Stimulated activated CD4-positive, alpha-beta T cell treated with anti-CD3 and anti-CD28 coated beads, Interleukin-1b, Interleukin-23, amount 100 ng/mL, for 24 hours (primary cell): ENCODE data around the gene CCDC93.
"Not testable (repeated sequence)": the region's sequence is repeated elsewhere in the genome, so short reads cannot be mapped to it uniquely, and the experiment has no call there.

Source experiments
- DNase-seq, 4 experiments: peaks; one replicate each; pipeline ENCODE4 v3.0.0-alpha.2; 2020; ENCODE audit warnings: low read depth in 4 of 4, low spot score in 1 of 4

Gene CCDC93

DNA sequence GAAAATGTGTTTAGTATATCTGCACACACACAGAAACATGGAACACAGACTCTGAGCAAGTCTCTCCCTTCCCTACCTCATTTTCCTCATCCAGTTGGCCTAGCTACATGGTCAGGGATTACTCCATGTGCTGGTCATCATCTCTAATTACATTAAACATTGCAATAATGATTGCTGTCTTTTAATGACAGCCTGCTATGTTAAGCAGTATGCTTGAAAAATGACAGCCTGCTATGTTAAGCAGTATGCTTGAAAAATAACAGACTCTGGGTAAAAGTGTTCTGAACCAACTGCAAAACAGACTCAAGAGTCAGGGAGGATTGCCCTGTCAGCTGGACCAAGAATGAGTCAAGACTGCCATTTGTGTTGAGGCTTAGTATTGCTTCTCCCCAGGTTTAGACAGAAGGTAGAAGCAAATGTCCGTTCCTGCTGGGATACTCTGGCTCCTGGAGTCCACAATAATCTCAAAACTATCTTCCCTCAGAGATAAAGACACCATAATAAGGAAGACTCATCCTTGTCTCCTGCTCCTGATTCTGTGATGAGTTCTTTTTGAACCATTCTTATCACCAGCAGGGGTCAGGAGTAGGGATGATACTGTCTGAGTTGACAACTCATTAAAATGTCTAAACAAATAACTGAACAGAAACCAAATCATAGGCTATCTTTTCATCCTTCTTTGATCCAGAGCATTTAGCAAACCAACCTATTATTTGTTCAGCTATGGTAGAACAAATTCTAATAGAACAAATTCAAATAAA is 57.7 kb downstream of the CCDC93 start:
- DNase-seq = no peak

DNA sequence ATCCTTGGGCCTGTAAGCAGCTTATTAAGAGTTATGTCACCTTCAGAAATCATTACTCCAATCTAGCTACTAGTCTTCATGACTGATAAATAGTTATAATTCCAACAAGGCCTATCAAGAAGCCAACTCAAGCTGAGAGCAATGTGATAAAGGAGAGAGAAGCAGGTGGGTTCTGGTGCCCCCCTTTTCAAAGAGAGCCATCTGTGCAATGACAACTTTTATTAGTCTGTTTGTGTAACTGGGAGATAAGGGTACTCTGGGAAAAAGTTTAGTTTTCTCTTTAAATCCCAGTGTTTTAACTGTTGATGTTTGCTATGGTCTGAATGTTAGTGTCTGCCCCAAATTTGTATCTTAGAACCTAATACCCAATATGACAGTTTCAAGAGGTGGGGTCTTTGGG is 60.6 kb downstream of the CCDC93 start:
- no peak for DNase-seq

DNA sequence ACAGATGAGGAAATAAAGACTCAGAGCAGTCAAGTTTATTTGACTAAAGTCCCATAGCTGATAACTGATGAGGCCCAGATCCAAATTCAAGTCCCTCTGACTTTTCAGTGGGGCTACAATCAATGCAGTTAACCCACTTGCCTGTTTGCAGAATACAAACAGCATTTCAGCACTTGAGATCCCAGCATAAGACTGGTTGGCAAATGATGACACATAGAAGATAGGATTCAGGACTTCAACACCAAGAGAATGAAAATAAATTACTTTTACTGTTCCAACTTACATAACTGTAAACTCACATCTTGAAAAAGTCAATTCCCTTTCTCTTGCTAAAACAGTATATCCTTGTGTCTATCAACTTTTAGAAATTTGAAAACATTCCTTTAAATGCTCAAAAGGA is 61.2 kb downstream of the CCDC93 start:
- DNase-seq = no peak

DNA sequence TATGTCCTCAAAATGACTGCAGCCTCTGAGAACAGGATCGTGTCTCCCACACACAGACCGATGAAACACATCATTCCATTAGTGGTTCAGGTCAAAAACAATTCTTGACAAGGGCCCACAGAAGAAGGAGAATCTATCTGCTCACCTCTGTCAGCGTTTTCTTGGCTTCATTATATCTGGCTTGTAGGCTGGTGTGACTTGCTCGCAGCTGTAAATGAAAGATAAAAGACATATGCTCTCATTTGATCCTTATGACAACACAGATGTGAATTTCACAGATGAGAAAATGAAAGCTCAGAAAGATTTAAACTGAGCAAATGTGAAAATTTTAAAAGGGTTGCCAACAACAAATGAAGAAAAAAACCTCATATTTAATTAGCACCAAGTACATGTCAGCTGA is 61.6 kb downstream of the CCDC93 start:
- DNase-seq = no peak

DNA sequence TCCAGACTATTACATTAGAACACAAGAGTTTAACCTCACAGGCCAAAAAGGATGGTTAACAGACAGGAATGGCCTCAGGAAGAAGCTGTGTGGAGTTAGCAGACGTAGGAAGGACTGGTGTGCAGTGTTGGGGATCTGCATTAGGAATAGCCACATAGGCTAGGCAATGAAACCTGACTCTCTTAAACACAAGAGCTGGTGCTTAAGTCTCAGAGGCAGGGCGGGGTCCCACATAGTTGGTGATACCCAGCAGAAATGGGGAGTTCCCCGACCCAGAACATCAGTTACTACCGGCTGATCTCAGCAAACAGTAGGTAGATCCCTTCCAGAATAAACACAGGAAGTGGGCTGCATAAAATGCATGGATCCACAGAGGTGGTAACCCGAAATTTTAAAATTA is 64.1 kb downstream of the CCDC93 start:
- DNase-seq = no peak

DNA sequence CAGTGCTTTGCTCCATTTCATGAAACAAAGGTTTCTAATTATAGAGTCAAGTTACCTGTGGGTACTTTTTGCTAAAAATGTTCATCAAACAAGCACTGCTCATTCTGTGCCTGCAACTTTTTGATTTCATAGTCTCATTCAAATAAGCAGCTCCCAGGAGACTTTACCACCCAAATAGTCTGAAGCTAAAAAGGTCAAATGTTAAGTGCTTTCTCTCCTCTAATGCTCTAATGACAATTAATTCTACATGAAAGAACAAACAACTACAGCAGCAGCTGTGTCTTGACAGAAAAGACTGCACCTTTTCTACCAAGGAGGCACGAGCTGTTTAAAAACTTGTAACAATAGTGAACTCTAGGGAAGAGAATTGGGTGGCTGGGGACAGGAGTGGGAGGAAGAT is 65.3 kb downstream of the CCDC93 start:
- DNase-seq = no peak

DNA sequence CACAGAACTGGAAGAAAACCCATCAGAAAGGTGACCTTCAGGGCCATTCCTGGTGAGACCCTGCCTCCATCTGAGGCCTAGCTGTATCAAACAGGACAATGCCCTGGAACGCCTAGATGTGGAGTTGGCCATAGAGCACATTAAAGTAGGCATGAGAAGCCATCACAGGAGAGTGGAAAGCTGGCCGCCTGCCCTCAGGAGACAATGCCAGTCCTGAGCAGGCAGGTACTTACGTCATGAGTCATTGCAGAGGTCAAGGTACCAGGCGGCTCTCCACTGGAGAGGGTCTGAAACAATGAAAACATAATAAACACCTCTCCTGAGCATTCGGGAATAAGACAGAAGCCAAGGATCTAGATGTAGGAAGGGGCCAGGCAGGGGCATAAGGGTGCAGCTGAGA is 68.6 kb downstream of the CCDC93 start:
- DNase-seq = no peak

DNA sequence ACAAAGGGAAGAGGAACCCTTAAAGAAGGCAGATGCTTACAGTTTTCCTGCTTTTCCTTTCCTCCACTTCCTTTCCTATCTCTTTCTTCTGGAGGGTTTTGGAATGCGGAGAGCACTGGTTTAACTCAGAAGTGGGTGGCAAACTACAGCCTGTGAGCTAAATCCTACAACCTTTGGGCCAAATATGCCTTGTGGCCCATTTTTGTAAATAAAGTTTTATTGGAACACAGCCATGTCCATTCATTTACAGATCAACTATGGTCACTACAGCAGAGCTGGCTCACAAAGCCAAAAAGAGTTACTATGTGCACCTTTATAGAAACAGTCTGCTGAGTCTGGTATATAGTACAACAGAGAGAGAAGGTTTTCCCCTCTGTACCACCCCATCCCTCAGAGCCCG is 69.1 kb downstream of the CCDC93 start:
- DNase-seq = no peak

DNA sequence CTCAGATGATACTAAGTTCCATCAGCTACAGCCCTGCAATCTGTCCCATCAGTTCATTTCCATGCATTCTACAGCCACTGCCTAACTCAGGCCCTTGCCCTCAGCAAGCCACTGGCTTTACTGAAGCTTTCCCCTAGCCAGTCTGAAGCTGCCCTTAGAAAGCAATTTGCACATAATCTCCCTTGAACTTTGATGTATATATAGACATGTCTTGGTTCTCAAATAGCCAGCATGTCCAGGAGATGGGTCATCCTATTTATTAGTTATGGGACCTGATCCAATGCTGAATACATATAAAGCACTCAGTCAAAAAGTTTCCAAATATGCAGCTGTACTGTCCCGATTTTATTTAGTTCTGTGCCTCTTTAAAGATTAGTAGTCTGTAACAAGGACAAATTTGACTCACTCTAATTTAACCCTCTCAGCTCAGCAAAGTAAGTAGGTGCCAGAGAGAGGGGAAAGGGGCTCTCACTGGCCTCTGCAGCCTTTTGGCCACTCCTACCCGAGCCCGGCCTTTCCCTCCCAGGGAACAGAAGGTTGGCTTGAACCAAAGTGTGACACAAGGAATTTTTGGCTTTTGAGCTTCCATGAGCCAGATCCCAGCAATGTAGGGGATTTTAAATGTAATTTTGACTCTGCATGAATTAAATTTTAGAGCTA is 70.7 kb downstream of the CCDC93 start:
- no peak for DNase-seq

DNA sequence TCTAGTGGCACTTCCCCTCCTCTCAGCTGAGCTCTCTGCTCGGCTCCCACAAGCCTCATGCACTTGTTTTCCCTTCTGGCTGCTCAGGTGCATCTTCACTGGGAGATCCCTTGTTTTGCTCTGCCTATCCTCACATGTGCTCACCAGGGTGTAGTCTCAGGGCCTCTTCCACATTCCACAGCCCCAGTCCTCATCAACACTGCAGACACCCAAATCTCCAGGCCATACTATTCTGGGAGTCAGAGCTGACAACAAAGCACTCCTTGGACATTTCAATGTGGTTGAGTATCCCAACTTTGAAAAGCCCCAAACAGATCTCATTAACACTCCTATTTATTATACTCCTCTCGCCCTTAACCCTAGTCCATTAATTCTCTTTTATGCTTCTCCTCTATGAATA is 71.3 kb downstream of the CCDC93 start:
- no peak for DNase-seq

DNA sequence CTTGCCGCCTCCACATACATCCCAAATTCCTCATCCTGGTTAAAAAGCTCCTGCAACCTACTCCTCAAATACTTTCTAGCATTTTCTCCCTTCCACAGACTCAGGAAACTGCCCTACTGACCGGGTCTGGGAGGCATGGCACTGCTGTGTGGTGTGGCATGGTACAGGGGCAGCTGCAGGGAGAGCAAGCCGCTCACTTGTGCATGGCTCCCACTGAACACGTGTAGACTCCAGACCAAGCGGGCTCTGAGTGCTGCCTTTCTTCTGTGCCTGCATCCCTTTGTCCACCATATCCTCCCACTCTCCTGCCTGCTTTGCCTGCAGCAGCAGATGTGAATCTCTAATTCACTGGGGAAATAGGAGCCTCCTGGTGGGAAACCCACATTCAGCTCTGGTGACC is 72.2 kb downstream of the CCDC93 start:
- no peak for DNase-seq

DNA sequence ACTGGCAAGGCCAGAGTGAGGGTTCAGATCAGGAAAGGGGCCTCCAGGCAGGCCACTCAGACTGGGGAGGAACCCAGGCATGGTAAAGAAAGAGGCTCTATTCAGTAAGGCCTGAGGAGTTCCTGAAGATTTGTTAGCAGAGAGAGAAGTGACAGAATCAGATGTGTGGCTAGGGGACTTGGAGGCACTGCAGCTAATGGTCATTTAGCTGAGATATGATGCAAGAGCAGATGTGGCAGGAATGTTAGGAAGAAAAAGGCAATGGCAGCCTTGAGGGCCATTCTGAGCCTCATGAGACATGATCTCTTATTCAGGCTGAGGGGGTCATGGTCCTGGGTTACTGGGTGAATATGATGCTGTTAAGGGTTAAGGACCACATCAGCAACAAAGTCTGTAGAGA is 73.4 kb downstream of the CCDC93 start:
- no peak for DNase-seq

DNA sequence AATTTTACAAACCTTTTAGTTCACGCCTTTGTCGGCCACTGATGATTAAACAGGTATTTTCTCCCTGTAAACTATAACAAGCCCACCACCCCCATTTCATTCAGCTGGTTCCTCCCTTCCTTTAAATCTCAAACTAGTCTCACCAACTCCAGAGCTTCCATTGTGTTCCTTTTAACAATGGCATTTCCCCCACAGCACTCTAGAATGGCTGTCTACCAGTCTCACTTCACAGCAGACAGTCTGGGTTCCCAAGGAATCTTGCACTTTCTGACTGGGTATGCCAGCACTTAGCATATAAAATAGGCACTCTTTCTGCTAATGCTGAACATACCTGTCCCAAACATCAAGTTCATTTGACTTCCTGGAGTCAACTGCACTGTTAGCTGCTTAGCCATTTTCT is 75.3 kb downstream of the CCDC93 start:
- no peak for DNase-seq

DNA sequence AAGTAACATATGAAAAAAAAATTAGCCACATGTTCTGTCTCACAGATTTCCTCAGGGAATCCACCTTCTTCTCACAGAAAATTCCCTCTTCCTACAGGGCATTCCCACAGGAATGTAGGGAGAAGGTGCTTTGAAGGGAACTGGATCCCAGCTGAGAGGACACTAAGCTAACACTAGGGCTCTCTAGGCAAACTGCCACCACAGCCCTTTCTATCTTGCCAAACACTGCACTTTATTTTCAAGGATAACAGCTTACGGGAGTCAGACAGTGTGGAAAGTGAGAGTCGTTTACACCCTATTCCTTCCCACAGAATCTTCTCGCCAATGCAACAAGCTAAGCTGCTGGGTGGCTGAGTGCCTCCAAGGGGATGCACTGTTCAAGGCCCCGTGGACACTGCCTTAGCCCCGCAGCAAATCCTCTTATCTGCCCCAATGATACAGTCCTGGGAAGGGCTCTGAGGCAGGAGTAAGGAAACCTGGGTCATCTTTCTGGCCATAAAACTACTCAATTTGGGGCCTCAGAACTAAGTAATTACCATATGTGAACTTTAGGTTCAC is 76.9 kb downstream of the CCDC93 start:
- DNase-seq = no peak

DNA sequence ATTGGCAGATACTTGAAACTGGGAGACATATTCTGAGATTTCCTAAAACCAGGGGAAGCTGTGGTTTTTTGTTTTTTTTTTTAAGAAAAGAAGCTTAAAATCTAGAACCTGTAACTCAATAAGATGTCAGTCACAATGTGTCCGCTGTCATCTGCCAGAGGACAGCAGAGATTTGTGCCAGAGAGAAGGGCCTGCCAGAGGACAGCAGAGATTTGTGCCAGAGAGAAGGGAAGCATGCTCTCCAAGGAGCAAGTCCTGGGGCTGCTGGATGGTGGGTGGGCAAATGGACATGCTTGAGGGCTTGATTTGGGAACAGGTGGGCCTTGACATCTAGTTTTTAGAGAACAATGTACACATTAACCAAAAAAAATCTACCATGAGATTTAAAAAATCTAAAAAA is 77.9 kb downstream of the CCDC93 start:
- DNase-seq = no peak

DNA sequence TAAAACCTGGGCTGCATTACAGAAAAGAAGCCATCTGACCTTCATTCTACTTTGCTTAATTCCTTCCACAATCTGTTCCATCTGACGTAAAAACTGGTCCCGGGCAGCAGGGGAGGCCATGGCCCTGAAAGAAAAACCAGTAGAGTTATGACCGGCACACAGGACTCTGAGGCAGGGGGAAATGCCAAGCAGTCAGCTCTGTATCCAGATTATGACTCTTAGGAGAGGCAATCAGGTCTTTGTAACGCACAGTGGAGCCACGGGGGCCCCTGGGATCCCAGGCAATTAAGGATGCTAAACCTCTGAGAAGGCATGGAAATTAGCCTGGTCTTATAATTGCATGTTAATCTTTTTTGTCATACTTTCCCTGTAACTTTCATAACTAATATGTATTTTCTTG is 78.4 kb downstream of the CCDC93 start:
- no peak for DNase-seq

DNA sequence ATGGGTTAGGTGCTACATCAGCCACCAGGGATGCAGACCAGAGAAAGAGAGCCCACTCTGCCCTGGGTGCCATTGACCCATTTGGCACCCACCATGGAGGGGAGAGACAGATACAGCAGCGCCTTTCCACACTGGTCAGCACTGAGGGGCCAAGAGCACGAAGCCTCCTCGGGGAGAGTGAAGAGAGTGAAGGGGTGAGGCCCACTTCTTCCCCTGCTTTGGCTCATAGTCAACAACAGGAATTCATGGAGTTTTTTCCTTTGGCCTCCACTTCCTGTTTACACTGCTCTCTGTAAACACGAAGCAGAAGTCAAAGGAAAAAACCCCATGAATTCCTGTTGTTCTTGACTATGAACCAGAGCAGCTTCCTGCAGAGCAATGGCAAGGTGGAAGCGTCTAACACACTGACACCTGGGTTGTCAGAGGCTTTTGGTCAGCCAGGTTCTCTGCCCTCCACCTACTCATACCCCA is 80.0 kb downstream of the CCDC93 start:
- no peak for DNase-seq

DNA sequence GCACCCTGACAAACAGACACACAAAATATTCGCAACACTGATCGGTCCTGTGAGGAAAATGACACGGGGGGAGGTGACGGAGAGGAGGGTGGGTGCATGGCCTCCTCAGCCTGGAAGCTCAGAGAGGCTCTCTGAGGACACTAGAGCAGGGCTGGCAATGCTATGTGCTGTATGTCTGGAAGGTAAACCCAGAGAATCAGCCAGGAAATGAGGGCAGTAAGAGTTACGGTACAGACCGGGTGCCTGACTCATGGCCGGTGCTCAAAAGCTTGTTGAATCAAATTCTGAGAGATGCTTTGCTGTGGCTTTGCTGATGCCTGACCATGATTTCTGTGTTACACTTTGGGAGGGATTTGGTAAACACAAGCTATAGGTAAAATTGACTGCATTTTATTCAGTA is 81.9 kb downstream of the CCDC93 start:
- DNase-seq = no peak

DNA sequence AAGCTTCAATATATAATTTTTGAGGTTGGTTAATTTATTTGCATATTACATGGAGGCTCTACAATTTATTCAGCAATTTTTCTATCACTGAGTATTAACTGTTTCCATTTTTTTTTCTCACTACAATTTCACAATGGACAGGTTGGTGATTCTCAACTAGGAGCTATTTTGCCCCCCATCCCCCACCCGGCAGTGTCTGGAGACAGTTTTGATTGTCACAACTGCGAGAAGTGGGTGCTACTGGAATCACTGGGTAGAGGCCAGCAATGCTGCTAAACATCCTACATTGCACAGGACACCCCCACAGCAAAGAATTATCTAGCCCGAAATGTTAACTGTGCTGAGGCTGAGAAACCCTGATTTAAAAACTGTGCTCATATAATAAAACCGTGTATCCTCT is 82.6 kb downstream of the CCDC93 start:
- DNase-seq = no peak

DNA sequence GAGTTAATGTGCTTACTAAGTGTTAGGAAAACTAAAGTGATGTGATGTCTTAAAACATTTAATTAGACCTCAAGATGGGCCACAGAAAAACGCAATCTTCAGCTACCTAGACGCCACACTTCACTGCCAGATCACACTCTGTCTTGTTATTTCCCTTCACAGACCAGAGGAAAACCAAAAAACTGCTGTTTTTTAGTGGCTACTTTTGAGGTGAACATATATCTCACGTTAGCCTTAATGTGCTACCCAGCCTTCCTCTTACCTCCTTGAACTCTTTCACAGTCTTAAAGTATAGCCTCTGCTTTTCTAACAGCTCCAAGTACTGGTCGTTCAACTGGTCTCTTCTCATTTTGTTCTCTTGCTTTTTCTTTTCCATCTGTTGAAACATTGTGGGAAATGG is 83.1 kb downstream of the CCDC93 start:
- DNase-seq = no peak

DNA sequence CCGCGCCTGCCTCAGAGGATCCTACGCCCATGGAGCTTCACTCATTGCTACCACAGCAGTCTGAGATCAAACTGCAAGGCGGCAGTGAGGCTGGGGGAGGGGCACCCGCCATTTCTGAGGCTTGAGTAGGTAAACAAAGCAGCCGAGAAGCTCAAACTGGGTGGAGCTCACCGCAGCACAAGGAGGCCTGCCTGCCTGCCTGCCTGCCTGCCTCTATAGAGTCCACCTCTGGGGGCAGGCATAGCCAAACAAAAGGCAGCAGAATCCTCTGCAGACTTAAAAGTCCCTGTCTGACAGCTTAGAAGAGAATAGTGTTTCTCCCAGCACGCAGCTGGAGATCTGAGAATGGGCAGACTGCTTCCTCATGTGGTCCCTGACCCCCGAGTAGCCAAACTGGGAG is 90.4 kb downstream of the CCDC93 start:
- DNase-seq = not testable (repeated sequence)

DNA sequence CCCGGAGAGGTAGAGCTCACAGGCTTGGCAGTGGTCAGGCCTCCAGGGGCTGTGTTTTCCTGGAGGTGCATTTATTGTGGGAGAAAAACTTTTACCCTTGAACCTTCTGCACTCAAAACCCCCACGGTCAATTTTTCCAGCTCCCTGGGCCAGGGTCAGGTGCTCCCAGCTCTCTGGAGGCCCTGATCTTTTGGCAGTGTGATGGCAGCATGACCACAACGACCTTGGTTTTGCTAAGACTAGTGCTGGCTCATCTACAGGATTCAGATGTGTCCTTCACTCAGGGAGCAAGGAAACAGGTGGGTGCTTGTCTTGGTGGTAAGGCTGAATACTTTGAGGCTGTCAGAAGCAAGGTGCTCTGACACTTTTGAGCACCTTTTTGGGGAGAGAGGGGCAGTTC is 92.3 kb downstream of the CCDC93 start:
- DNase-seq = no peak

DNA sequence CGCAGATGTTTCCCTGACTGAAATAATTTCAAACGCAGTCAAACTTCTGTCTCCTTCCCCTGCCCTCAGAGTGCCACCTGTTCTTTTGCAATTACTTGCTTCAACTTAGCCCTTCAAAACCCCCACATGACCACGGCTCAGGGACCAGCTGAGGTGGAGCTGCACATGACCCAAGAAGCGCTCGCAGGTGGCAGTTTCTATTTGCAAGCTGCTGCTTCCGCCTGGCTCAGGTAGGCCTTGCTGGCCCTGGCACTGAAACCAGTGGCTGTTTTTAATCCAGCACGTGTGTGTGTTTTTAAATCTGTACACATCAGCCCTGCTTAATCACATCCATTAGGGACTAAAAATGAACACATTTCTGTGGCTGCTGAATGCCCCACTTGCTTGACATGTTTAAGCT is 95.3 kb downstream of the CCDC93 start:
- no peak for DNase-seq
